ENCODE data around the gene NTM. TPM values are rescaled to one million over a fixed set of nuclear protein-coding genes. Genes with fewer than 3 reads are reported as not detected.

NTM gene
- total and polyA plus RNA-seq, 10 donors: 0.13 to 1.6 (median 0.67) TPM

DNA sequence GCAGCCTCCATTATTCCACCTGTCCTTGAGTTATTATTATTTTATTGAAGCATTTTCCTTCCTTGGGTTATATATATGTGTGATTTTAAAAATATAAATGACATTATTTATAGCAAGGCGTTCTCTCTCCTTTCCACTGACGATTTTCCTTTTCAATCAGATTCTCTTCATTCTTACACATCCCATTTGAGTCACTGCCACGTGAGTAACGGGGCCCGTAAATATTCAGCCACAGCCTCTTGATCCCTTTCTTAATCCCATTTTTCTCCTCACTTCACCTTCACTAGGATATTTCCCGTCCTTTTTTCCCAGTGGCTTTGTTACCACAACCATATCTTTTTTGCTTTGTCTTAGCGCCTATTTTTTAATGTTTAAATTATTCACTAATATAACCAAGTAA, 396.2 kb downstream of the NTM start:
- Histone ChIP-seq H3K9me3 (peaks cover 0 to 6% (median 0%) of the 10 kb centered on the region in 8 donors), H3K27me3 (replicated peaks in 1 of 7) (no peaks in the 10 kb centered on the region), H3K36me3 (no peaks in the 10 kb centered on the region), H3K4me1 (no peaks in the 10 kb centered on the region), H3K4me3 (no peak overlapping the region), H3K27ac (no peak overlapping the region)
- DNase-seq: no peak
- TF ChIP-seq, protein P1, sequence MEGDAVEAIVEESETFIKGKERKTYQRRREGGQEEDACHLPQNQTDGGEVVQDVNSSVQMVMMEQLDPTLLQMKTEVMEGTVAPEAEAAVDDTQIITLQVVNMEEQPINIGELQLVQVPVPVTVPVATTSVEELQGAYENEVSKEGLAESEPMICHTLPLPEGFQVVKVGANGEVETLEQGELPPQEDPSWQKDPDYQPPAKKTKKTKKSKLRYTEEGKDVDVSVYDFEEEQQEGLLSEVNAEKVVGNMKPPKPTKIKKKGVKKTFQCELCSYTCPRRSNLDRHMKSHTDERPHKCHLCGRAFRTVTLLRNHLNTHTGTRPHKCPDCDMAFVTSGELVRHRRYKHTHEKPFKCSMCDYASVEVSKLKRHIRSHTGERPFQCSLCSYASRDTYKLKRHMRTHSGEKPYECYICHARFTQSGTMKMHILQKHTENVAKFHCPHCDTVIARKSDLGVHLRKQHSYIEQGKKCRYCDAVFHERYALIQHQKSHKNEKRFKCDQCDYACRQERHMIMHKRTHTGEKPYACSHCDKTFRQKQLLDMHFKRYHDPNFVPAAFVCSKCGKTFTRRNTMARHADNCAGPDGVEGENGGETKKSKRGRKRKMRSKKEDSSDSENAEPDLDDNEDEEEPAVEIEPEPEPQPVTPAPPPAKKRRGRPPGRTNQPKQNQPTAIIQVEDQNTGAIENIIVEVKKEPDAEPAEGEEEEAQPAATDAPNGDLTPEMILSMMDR (IDR thresholded peaks at IDR 0.05 in 8 of 11, conservative IDR thresholded peaks at IDR 0.05 in 3 of 11): no peak
- TF ChIP-seq POLR2A (IDR thresholded peaks at IDR 0.05): no peak
- TF ChIP-seq POLR2AphosphoS5 (IDR thresholded peaks at IDR 0.05): no peak
- intact Hi-C loops (cut with DNase I; ENCODE audit: low total_unique reads): no loop called here
- 76 to 87% (median 86%) methylated on average over 7 of the region's 7 CpGs for WGBS, 5 donors

DNA sequence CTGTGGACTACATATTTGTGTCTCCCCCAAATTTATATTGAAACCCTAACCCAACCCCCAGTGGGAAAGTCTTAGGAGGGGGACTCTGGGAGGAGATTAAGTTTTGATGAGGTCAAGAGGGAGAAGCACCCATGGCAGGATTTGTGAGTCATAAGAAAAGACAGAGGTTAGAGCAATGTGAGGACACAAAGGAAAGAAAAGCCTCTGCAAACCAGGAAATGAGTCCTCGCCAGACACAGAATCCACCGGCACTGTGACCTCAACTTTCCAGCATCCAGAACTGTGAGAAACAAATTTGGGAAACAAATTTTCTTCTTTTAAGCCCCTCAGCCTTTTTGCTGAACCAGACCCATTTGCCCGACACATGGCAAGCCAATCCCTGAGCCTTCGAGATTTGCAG, 397.0 kb downstream of the NTM start:
- no peak for TF ChIP-seq POLR2A (IDR thresholded peaks at IDR 0.05)
- TF ChIP-seq, protein P1 (IDR thresholded peaks at IDR 0.05 in 8 of 11, conservative IDR thresholded peaks at IDR 0.05 in 3 of 11): no peak
- no peak for TF ChIP-seq POLR2AphosphoS5 (IDR thresholded peaks at IDR 0.05)
- H3K36me3 ChIP-seq: no peaks in the 10 kb centered on the region
- H3K27me3 ChIP-seq (replicated peaks in 1 of 7): no peaks in the 10 kb centered on the region
- H3K4me1 ChIP-seq: no peaks in the 10 kb centered on the region
- no peak overlapping the region for H3K27ac ChIP-seq
- H3K9me3 ChIP-seq: peaks cover 0 to under 1% (median 0%) of the 10 kb centered on the region in 8 donors
- DNase-seq: no peak
- 74 to 86% (median 79%) methylated on average over 4 of the region's 4 CpGs for WGBS, 5 donors
- intact Hi-C loops (cut with DNase I; ENCODE audit: low total_unique reads): no loop called here
- no peak overlapping the region for H3K4me3 ChIP-seq

GRCh38 chr11:131770801-131771200, 400.4 kb downstream of the NTM start:
- intact Hi-C loops (cut with DNase I; ENCODE audit: low total_unique reads): no loop called here
- 75 to 89% (median 83%) methylated on average over 5 of the region's 5 CpGs for WGBS, 5 donors
- no peak for TF ChIP-seq POLR2AphosphoS5 (IDR thresholded peaks at IDR 0.05)
- TF ChIP-seq, protein P1 (IDR thresholded peaks at IDR 0.05 in 8 of 11, conservative IDR thresholded peaks at IDR 0.05 in 3 of 11): no peak
- no peak for TF ChIP-seq POLR2A (IDR thresholded peaks at IDR 0.05)
- no peak overlapping the region for H3K4me3 ChIP-seq
- H3K36me3 ChIP-seq: no peaks in the 10 kb centered on the region
- H3K4me1 ChIP-seq: no peaks in the 10 kb centered on the region
- no peak overlapping the region for H3K27ac ChIP-seq
- peaks cover 0 to 10% (median 0%) of the 10 kb centered on the region in 7 donors for H3K27me3 ChIP-seq (replicated peaks in 1 of 7)
- H3K9me3 ChIP-seq: no peaks in the 10 kb centered on the region
- DNase-seq: no peak

DNA sequence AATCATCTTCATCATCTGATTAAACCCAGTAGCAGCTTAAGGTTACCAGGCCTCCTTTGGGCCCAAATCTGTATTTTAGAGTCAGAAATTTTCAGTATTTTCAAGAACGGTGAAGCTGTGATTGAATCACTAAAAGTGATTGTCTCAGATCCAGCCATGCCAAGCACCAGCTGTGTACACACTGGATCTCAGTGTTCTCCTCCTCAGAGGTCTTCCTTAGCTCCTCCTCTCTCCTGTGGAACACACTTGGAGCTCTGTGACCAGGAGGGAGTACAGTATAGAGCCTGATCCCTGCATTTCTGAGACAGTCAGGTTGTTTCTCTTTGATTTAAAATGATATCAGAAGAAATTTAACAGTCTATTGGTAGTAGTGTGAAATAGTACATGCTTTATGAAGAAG, 401.1 kb downstream of the NTM start:
- Histone ChIP-seq H3K36me3 (no peaks in the 10 kb centered on the region), H3K4me1 (no peaks in the 10 kb centered on the region), H3K27ac (no peak overlapping the region), H3K4me3 (no peak overlapping the region), H3K27me3 (replicated peaks in 1 of 7) (peaks cover 0 to 13% (median 0%) of the 10 kb centered on the region in 7 donors), H3K9me3 (no peaks in the 10 kb centered on the region)
- WGBS, 5 donors: 67 to 92% (median 82%) methylated on average over 1 of the region's 1 CpG
- no peak for DNase-seq
- intact Hi-C loops (cut with DNase I; ENCODE audit: low total_unique reads): no loop called here
- TF ChIP-seq POLR2A (IDR thresholded peaks at IDR 0.05) (no peak), POLR2AphosphoS5 (IDR thresholded peaks at IDR 0.05) (no peak)
- TF ChIP-seq, protein P1 (IDR thresholded peaks at IDR 0.05 in 8 of 11, conservative IDR thresholded peaks at IDR 0.05 in 3 of 11): no peak

All from spleen (tissue), 11 donors.